Lower leg skin (tissue), 3 donors: ENCODE data around the gene SYTL1.

ENCODE experiments used
- POLR2A ChIP-seq, 2 donors: fragments of 450-650 bp; IDR thresholded peaks; one replicate each; pipeline ENCODE4 v1.6.1; 2016 to 2017; ENCODE audit warnings: antibody characterized with exemption in 2 of 2, mild to moderate bottlenecking in 1 of 2, moderate library complexity in 1 of 2
- TF ChIP-seq, protein P1 (sequence below), 3 donors: fragments of 450-650 bp; IDR thresholded peaks; one replicate each; pipeline ENCODE4 v1.5.1; 2016; ENCODE audit warnings: antibody characterized with exemption in 3 of 3, mild to moderate bottlenecking in 3 of 3, moderate library complexity in 2 of 3

DNA sequence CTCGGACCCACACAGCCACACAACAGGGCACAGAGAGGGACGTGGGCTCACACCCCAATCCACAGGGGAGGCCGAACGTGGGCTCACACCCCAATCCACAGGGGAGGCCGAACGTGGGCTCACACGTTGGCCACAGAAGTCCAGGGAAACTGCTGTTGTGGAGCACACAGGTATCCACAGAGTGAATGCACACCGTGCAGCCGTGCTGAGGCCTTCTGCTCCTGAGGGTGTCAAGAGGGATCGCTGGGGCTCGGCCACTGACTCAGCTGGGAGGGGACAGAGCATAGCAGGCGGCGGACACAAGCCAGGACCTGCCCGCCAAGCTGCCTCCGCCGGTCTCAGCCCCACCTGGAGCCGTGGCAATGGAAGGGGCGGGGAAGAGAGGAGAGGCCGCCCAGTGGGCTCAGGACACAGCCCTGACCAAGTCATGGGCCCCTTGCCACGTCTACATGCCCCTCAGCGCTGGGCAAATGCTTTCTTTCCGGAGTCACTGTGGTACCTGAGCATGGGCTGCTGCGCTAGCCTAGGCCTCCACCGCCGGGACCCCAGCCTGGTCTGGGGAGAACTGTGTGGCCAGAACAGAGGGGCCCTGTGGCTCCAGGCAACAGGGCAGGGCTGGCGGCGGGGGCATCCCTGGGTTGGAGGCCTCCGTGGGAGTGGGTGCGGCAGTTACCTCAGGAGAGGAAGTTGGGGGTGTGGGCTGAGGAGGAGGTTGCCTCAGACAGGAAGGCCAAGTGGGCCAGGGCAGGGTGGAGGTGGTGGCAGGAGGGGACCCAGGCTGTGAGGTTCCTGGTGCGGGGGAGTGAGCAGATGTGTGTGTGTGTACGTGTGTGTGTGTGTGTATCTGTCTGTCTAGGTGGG lies 1.2 kb downstream of the SYTL1 start:
- TF ChIP-seq, protein P1, sequence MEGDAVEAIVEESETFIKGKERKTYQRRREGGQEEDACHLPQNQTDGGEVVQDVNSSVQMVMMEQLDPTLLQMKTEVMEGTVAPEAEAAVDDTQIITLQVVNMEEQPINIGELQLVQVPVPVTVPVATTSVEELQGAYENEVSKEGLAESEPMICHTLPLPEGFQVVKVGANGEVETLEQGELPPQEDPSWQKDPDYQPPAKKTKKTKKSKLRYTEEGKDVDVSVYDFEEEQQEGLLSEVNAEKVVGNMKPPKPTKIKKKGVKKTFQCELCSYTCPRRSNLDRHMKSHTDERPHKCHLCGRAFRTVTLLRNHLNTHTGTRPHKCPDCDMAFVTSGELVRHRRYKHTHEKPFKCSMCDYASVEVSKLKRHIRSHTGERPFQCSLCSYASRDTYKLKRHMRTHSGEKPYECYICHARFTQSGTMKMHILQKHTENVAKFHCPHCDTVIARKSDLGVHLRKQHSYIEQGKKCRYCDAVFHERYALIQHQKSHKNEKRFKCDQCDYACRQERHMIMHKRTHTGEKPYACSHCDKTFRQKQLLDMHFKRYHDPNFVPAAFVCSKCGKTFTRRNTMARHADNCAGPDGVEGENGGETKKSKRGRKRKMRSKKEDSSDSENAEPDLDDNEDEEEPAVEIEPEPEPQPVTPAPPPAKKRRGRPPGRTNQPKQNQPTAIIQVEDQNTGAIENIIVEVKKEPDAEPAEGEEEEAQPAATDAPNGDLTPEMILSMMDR (IDR thresholded peaks at IDR 0.05) = no peak
- no peak for TF ChIP-seq POLR2A (IDR thresholded peaks at IDR 0.05)
